NCI-H524 (cell line): ENCODE measurements around the gene C1QC.

Experiments used
- DNase-seq, 2 experiments: peaks; one replicate each; lab custom pipeline; 2025; lab: John Stamatoyannopoulos, UW

Gene C1QC

DNA sequence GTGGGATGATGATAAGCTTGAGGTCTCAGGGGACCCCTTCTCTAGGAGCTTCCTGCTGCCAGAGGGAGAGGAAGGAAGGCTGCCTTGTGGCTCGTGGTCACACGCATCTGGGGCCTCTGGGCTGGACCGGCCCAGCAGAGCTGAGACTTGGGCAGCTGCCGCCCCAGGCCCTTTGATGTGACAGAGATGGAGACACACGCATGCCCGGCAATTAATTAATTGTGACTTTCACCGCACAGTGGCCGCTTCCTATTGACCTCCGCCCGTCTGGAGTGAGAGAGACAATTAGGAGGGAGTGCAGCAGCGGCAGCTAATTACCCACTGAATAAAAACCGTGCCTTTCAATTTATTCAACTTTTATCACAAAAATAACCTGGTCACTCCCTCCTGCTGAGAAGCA, 23.6 kb upstream of the C1QC start:
- DNase-seq: no peak

DNA sequence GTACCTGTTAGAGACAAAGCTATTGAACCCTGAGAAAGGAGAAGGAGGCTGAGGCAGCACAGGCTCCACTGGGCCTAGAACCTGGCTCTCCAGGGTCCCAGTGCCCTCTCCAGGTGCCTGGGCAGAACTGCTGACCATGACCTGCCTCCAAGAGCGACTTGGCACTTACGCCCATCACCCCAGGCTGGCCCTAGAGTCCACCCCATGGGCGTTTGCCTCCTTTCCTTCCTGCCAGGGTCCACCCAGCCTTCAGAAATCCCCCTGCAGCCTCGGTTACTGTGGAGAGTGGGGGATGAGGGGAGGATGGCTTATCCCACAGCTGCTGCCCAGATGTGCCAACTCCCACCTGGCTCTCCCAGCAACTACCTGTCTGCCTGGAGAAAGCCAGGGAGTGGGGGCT, 21.7 kb upstream of the C1QC start:
- no peak for DNase-seq

DNA sequence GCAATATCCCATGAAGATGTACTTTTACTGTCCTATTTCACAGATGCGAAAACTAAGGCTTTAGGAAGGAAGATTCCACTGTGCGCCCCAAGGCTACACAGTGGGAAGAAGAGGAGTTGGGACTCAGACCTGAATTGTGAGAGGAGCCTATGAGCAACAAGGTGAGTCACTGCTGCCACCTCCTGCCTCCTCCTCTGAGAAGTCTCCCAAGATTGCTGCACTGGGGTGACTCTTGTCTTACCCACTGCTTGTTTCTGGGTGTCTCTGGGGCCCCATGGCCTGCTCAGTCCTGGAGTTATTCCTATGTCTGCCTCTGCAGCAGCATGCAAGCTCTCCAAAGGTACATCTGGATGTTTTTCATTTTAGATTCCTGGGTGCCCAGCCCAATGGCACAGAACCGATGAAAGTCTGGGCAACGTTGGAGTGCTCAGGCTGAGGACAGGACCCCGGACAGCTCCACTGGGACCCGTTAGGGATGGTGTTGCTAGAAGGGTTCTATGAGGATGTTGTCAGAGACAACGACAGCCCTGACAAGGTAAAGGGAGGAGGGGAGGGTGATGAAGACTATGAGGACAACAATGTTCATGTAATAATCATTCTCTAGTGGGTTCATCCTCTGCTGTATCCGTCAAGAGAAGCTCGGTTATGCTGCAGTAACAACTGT, 18.0 kb upstream of the C1QC start:
- DNase-seq: no peak

DNA sequence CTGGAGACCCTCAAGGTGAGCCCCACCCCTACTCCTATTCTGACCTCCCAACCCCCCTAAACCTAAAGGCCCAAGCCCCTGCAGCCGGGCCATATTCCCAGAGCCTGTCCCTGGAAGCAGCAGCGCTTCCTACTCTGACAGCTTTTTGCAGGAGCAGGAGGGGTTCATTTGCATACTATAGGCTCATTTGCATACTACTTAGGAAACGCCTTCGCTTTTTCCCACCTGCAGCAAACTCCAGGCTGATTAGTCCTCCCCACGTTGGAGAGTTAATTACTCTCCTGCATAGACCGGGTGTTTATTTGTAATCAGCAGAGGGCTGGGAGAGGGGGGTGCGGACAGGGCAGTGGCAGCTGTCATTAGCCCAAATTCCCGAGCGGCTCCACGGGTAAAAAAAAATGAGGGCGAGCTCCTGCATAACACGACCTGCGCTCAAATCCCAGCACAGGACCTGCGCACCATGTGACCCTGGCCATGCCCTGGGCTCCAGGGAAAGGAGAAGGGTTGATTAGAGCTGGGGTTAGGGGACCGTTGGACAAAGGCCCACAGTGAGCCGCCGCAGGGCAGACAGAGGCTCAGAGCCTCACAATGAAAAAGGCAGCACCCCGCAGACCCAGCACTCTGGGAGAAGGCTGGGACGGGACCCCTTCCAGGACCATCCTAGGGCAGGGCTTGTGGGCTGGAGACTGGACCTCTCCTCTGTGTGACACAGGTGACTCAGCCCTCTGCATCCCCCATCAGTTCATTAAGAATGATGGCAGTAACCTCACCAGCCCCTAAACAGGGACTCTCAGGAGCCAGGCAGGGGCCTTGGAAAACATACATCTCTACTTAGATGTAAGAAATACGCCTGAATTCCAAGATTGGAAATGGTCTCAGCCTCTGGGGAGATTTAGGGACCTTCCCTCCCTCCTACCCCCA, 16.9 kb upstream of the C1QC start:
- DNase-seq: peak in 1 of 2 experiments; percentile 56

DNA sequence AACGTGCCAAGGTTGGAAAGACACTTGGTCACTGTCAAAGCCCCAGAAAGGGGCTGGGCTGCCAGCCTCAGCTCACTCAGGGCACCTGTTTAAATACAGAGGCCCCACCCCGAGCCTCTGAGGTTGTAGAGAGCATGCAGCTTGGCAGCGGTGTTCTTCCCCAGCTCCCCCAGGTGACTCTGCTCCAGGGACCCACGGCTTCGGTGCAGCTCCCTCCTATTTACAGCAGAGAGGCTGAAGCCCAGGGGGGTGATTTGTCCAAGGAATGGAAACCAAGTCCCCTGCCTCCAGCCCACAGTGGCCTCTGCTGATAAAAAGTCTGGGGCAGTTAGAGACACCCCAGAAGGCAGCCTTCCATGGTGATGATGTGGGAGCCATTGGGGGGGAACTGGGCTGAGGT, 16.1 kb upstream of the C1QC start:
- DNase-seq: no peak

DNA sequence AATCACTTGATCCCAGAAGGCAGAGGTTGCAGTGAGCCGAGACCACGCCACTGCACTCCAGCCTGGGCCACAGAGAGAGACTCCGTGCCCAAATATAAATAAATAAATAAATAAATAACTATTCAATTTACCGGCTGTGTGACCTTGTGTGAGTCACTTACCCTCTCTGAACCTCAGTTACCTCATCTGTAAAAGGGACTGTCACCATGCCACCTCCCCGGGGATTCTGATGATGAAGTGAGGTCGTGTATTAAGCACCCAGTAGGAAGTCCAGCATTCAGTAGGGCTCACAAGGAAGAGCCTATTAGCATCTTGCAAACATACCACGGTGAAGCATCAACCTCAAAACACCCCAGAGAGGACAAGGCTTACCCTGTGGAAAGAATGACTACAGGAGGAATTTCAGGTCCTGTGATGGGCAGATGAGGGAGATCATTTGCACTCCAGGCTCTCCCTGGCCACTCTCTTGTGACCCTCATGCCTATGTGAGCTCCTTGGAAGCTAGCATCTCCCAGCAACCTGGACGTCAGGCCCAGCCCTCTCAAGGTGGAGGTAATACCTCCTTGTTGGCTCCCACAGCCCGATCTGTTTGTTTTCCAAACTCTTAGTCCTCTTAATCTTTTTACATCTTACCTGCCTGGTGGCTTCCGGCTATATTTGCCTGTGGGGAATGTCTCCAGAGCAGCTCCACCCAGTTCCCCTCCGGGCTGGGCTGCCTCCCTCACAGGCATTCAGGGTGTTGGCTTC, 14.6 kb upstream of the C1QC start:
- DNase-seq: no peak

DNA sequence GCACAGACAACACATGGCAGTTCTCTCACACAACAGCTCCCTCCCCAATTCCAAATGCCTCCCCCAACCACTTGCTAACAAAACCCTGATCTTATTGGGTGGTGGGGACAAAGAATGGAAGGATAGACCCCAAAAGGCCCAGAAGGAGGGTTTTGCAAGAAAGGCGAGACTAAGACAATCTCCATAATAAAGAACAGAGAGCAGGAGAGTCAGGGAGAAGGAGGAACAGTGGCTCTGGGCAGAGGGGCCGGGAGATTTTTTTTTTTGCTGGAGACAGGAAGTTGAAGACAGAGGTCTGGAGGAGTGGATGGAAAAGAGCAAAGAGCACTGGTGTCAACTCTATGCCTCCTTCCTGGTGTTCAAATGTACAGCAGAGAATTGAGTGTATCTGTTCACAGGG, 13.5 kb upstream of the C1QC start:
- DNase-seq: no peak

DNA sequence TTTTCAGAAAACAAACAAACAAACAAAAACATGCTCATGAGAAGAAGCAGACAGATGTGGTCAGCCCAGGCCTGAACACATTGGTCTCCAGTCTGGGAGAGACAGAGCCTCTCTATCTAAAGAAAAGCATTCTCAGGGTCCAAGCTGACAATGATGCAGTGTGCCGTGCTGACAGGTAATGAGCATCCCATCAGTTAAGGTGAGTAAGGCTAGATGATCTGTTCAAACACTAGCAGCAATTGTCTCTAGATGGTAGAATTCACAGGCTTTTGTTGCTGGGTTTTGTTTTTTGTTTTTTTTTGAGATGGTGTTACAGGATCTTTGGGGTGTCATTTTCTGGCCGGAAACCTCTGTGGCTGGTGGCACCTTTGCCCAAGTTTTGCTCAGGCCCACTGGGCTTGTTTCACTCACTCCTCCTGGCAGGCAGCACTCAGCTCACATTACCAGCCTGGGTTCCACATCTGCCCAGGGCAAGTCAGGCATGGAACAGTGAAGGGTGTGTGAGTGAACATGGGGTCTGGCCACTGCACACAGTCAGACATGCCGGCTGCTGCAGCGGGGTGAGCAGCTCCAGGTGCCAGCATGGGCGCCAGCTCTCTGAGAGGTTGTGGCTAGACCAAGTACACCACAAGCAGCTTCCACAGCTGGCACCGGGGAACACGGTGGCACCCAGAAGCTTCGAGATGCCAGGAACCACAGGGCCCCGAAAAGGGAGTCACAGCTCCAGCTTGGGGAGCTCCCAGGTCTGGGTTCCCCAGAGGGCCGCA, 9.6 kb upstream of the C1QC start:
- DNase-seq: no peak

DNA sequence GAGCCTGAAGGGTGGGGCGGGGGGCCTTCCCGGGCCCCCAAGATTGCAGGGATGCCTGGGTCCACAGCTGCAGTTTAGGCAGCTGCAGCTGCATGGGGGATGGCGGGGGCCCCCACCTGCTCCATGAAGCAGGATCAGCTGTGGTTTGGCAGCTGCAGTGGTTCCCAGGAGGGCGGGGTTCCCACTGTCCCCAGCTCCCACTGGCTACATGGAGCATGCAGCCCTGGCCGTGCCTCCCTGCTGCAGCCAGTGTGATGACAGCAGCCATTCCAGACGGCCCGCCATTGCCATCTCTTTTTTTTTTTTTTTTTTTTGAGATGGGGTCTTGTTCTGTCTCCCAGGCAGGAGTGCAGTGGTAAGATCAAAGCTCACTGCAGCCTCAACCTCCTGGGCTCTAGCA, 8.0 kb upstream of the C1QC start:
- DNase-seq: no peak

DNA sequence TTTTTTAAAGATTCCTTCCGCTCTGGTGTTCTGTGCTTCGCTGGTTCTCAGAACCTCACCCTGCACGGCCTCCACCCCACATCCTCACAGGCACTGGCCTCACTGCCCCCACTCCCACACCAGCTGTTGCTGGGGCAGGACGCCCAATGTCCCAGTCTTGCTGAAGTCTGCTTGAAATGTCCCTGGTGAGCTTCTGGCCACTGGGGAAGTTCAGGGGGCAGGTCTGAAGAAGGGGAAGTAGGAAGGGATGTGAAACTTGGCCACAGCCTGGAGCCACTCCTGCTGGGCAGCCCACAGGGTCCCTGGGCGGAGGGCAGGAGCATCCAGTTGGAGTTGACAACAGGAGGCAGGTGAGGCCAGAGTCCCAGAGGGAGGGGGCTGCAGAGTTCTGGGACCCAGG, 7.1 kb upstream of the C1QC start, which contains the start of gene C1QA:
Gene C1QA (plus strand): TSS at position 276 of the 400 bp plus-strand sequence. CDS start 989 bp downstream, outside the sequence.
- no peak for DNase-seq

DNA sequence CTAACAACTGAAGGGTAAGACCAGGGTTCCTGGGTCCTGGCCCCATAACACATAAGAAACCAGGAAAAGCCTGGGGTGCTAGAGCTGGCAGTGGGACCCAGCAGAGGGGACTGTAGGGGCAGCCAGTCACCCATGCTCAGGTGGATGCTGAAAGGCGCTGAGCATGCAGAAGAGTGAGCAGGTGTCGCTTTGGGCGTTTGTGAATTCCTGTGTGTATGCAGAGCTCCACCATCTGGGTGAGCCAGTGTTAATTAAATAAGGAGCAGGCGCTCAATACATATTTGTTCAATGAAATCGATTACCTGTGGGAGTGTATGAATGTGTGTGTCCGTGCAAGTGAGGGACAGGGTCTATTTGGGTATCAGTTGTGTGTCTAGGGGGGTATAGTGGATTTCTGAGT, 6.5 kb upstream of the C1QC start:
- peak; percentile 32 to 61 for DNase-seq

DNA sequence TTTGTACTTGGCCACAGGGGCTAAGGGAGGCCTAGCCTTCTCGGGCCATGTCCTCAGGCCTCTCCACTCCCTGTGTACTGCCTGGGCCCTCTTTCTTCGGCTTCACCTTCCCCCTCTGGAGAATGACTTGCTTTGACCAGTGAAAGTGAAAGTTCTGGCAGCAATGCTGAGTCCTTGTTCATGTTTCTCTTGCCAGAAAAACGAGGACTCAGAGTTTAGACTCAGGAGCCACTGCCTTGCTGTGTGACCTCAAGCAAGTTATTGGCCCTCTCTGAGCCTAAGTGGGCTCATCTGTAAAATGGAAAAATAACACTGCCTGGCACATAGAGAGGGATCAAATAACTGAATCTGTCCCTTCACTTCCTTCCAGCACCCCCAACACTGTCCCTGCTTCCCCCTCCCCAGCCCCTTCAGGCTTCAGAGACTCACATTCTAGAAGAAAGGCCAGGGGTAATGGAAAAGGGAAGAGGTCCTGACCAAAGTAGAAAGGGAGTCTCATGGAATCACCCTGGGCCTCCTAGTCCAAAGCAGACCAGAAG, 5.5 kb upstream of the C1QC start:
- DNase-seq: no peak

DNA sequence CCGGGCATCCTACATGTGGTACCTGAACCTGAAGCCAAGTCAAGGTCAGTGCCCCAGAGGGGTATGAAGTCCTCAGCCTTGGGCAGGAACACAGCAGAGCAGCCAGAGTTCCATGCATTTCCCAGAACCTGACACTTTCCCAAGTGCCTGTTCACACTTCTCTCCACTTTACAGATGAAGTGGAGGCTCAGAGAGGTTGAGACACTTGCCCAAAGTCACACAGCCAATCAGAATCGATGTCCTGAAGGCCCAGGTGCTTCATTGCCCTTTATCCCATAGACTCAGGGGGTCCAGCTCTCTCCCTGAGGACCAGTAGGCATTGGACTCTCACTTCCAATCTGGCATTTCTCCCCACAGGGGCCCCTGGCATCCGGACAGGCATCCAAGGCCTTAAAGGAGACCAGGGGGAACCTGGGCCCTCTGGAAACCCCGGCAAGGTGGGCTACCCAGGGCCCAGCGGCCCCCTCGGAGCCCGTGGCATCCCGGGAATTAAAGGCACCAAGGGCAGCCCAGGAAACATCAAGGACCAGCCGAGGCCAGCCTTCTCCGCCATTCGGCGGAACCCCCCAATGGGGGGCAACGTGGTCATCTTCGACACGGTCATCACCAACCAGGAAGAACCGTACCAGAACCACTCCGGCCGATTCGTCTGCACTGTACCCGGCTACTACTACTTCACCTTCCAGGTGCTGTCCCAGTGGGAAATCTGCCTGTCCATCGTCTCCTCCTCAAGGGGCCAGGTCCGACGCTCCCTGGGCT, 4.8 kb upstream of the C1QC start:
- no peak for DNase-seq

DNA sequence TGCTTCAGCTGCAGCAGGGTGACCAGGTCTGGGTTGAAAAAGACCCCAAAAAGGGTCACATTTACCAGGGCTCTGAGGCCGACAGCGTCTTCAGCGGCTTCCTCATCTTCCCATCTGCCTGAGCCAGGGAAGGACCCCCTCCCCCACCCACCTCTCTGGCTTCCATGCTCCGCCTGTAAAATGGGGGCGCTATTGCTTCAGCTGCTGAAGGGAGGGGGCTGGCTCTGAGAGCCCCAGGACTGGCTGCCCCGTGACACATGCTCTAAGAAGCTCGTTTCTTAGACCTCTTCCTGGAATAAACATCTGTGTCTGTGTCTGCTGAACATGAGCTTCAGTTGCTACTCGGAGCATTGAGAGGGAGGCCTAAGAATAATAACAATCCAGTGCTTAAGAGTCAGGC, 4.1 kb upstream of the C1QC start:
- peak; percentile 52 to 68 for DNase-seq

DNA sequence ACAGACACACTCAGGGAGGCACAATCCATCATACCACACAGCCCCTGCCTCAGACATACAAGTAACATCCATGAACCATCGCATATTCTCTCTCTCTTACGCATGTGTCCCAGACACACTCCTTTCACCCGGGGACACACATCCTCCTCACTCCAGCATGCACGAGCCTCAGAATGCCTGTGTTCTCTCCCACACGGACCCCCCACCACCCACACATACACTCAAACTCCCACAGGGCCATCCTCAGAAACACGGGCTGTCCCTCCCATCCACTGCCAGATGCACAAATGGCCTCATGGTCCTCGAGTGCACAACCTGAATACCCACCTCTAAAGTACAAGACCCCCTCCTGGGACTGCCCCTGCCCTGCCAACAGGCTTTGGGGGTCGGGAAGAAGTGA, 2.2 kb upstream of the C1QC start:
- DNase-seq: no peak

DNA sequence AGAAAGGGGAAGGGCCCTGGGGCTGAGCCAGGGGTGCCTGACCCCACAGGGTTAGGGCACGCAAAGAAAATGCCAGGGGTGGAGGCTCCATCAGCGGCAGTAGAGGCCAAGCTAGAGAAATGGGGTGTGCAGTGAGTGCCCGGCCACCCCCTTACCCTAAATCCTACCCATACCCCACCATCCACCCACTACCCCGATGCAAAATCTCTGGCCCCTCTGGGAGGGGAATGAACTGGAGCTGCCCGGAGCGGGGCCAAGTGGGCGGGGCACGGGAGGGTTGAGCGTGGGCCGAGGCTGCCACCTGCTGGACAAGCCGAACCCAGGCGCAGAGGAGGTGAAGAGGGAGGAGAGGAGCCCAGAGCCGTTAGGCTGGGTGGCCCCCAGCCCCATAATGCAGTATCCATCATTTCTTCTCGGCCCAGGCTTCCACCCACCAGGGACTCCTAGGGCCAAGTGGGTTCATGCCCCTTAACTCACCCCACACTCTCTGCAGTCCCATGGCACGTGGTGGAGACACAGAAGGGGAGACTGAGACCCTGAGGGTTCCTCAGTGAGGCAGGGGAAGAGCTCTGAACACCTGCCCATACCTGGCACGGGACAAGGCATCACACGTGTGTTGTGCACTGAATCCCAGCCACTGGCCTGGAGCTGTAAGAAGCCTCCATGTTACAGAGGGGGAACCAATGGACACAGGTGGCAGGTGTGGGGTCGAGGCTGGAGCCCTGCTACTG, 1.4 kb upstream of the C1QC start:
- DNase-seq: peak in 1 of 2 experiments; percentile 43

DNA sequence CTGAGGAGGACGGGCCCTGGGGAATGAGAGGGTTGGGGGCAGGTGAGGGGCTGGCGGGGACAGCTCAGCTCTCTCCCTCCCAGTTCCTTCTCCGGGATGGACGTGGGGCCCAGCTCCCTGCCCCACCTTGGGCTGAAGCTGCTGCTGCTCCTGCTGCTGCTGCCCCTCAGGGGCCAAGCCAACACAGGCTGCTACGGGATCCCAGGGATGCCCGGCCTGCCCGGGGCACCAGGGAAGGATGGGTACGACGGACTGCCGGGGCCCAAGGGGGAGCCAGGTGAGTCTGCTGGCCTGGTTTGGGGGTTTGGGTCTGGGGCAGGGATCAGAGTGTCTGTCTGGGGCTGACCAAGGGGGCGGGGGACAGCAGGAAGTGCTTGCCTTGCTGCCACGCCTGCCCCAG, 495 bp downstream of the C1QC start:
- no peak for DNase-seq

DNA sequence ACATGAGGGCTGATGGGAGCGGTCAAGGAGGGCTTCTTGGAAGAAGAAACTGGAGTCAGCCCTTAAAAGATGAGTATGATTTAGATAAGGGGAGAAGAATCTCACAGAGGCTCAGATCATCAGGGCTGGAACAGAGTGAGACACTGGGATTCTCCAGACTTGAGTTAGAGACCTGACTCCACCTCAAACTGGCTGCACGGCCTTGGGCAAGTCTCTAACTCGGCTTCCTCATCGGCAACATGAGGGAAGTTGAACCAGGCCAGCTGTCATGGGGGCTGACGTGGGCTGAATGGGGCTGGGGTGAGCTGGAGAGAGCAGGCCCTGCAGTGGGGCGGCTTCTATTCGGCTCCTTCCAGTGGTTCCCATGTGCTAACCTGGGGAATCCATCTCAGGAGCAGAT, 2.5 kb downstream of the C1QC start:
- DNase-seq: no peak

DNA sequence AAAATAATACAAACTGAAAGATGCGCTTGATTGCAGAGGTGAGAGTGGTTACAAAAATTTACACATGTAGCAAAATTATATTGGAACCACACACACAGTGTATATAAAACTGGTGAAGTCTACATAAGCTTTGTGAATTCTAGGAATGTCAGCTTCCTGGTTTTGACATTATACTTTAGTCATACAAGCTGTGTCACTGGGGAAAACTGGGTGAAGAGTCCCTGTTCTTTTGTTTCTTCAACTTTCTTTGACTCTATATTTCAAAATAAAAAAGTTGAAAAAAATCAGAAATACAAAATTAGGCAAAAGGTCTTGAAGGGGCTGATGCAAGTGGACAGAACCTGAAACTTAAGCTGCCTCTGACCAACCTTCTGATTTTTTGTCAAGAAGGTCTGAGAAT, 3.0 kb downstream of the C1QC start:
- DNase-seq: no peak

DNA sequence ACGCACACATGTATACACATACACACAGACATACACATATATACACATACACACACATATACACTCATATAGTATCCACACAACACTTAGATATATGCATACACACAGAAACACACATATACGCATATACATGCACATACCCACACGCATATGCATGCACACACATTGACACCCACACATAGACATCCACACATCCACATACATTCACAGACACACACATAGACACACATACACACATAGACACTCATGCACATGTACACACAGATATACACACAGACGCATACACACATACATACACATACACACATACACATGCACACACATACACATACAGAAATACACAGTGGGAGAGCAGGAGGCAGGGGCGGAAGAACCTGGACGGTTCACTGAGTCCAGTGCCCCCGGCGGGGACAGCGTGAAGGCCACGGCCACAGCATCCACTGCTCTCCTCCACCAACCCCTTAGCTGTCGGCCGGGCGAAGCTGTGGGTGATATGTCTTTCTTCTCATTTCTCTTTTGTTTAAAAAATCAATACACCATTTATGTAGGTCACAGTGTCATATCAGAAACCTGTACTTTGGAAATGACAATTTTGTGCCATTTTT, 6.8 kb downstream of the C1QC start:
- DNase-seq: no peak
